ENCODE measurements around the gene PAF1.

Gene PAF1

GRCh38 chr19:39408392-39409207 lies 17.7 kb upstream of the PAF1 start:
- no peak for TF ChIP-seq CTCF (IDR thresholded peaks at IDR 0.05; ENCODE audit: borderline replicate concordance, insufficient read depth, low read depth, low read length)
- H3K4me3 ChIP-seq (ENCODE audit: low read depth, low read length) = peak overlapping the region; percentile 95

DNA sequence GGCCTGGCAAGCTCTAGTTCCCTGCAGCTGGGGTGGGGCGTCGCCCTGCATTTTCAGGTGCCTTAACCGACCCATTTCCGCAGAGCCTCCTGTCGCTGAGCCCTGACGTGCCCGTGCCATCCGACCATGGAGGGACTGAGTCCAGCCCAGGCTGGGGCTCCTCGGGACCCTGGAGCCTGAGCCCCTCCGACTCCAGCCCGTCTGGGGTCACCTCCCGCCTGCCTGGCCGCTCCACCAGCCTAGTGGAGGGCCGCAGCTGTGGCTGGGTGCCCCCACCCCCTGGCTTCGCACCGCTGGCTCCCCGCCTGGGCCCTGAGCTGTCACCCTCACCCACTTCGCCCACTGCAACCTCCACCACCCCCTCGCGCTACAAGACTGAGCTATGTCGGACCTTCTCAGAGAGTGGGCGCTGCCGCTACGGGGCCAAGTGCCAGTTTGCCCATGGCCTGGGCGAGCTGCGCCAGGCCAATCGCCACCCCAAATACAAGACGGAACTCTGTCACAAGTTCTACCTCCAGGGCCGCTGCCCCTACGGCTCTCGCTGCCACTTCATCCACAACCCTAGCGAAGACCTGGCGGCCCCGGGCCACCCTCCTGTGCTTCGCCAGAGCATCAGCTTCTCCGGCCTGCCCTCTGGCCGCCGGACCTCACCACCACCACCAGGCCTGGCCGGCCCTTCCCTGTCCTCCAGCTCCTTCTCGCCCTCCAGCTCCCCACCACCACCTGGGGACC lies 16.9 kb upstream of the PAF1 start:
- no peak for TF ChIP-seq CTCF (IDR thresholded peaks at IDR 0.05; ENCODE audit: borderline replicate concordance, insufficient read depth, low read depth, low read length)
- H3K4me3 ChIP-seq (ENCODE audit: low read depth, low read length) = peak overlapping the region; percentile 95

DNA sequence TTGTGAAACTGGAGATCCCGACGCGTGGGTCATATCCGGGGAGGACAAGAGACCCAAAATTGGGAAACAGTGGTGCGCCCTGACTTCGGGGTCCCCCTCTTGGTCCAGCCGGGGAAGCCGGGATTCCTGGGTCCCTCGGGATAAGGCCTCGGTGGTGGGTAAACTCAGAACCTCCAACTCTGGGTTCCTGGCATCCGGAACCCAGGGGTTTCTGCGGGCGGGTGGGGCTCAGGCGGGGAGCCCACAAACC lies 16.4 kb upstream of the PAF1 start:
- no peak for TF ChIP-seq CTCF (IDR thresholded peaks at IDR 0.05; ENCODE audit: borderline replicate concordance, insufficient read depth, low read depth, low read length)
- peak overlapping the region; percentile 95 for H3K4me3 ChIP-seq (ENCODE audit: low read depth, low read length)

DNA sequence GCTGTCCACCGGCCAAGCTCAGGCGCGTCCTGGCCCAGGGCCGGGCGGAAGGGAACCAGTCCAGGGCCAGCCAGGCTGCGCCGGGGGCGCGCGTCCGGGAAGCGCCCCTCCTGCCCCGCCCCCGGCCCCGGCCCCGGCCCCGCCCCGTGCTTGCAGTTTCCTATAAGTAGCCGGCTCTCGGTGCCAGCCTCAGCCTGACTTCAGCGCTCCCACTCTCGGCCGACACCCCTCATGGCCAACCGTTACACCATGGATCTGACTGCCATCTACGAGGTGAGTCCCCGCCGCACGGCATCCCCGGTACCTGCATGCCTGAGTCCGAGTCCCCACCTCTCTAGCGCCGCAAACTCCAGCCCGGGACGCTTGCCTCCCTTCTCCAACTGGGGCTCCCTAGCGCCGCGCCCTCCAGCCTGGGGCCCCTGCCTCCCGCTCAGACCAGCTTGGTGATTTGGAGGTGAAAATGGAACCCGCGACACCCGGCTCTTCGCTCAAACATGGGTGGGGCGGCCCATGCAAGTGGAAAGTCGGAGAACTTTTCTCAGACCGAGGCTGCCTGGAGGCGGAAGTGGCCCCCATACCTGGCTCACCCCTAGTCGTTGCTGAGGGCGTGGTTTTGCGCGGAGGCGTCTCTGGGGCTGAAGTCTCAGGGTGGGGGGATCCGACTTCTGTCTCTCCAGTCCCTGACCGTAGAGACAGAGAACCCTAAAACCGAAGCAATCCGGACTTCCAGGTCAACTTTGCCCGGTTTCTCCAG lies 15.9 kb upstream of the PAF1 start, which contains the start of gene ZFP36:
ZFP36 (plus strand) TSS at position 192 of the 754 bp plus-strand sequence; CDS start at position 250, 58 bp downstream.
- peak within 1 kb of the TSS; percentile 95 for H3K4me3 ChIP-seq (ENCODE audit: low read depth, low read length)
- 0 out of 2 replicates have a peak, but pooled peaks have one; percentile 10 for TF ChIP-seq CTCF (IDR thresholded peaks at IDR 0.05; ENCODE audit: borderline replicate concordance, insufficient read depth, low read depth, low read length)

DNA sequence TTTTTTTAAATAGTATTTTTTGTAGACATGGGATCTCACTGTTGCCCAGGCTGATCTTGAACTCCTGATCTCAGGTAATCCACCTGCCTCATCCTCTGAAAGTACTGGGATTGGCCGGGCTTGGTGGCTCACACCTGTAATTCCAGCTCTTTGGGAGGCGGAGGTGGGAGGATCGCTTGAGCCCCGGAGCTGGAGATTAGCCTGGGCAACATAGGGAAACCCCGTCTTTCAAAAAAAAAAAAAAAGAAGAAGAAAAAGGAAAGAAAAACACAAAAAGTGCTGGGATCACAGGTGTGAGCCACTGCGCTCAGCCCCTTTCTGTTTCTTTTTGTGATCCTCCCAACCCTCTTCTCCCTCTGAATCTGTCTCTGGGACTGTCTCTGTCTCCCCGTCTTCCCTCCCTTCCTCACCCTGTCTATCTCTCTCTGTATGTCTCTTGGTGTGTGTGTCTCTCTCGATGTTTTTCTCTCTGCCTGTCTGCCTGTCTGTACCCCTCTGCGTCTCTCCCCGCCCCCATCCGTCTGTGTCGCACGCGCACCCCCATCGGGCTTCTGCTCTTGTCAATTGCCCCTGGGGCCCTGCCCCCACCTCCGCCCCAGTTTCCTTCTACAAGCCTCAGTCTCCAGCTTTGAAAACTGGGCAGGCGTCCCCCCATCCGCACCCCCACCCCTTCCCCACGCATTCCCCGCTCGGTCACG lies 15.2 kb upstream of the PAF1 start:
- TF ChIP-seq CTCF (IDR thresholded peaks at IDR 0.05; ENCODE audit: borderline replicate concordance, insufficient read depth, low read depth, low read length) = no peak
- H3K4me3 ChIP-seq (ENCODE audit: low read depth, low read length) = peak overlapping the region; percentile 95

DNA sequence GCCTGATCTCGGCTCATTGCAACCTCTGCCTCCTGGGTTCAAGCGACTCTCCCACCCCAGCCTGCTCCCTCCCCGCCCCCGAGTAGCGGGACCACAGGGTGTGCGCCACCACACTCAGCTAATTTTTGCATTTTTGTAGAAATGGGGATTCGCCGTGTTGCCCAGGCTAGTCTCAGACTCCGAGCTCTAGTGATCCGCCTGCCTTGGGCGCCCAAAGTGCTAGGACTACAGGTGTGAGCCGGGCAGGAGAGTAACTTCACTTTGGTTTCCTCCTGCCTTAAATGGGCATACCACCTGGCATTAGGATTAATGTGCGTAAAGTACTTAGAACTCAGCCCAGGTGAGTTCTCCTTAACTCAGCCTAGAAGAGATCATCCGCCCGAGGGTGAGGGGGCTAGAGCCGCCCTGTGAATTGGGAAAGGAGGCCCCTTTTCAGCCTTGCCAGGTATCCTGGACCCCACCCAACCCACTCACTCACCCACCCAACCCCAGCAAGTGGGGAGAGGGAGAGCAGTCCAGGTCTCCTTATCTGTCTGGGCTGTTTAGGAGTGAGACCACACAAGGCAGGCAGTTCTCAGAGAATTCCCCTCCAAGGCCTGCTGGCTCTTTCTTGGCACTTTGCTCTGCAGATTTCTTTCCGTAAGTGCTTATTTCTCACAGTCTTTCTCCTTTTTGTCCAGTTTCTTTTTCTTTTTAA lies 14.5 kb upstream of the PAF1 start:
- TF ChIP-seq CTCF (IDR thresholded peaks at IDR 0.05; ENCODE audit: borderline replicate concordance, insufficient read depth, low read depth, low read length) = no peak
- H3K4me3 ChIP-seq (ENCODE audit: low read depth, low read length) = no peak overlapping the region
